PC-9 (cell line): ENCODE measurements around the gene ADARB2. TPM values are rescaled to one million over a fixed set of nuclear protein-coding genes. Genes with fewer than 3 reads are reported as not detected.

ENCODE experiments used
- BruUV-seq: library from RNA; stranded (reverse); fragments of 400-500 nt; replicated peaks from 2 replicates; lab custom pipeline; 2021; lab: Mats Ljungman, UMichigan
- CTCF ChIA-PET: fragments of 300-600 bp; sonication (Branson Sonifier 250); formaldehyde crosslinking; loops from one replicate; lab custom pipeline; 2022; ENCODE audit warnings: antibody characterized with exemption; lab: Charles Lee
- POLR2A ChIA-PET: fragments of 300-600 bp; sonication (Branson Sonifier 250); formaldehyde crosslinking; loops from one replicate; lab custom pipeline; 2022; ENCODE audit warnings: antibody characterized with exemption; ENCODE audit not compliant: unreplicated experiment; lab: Charles Lee
- DNase-seq, 2 experiments: peaks; one replicate each; pipeline versions ENCODE4 v3.0.0 to v3.0.0-alpha.2; 2015 to 2022; ENCODE audit warnings: mixed read lengths in 1 of 2
- H2AFZ ChIP-seq: fragments of 200-600 bp; sonication (generic); 2 replicates; pipeline ENCODE4 v1.8.1; 2017; ENCODE audit warnings: antibody characterized with exemption
- H3F3A ChIP-seq: fragments of 200-600 bp; sonication (generic); 2 replicates; pipeline ENCODE4 v1.8.1; 2017; ENCODE audit warnings: antibody characterized with exemption, mild to moderate bottlenecking, low read depth; ENCODE audit not compliant: insufficient read depth
- H3K27ac ChIP-seq: fragments of 200-600 bp; sonication (generic); 2 replicates; pipeline ENCODE4 v1.6.1; 2016; ENCODE audit warnings: mixed run types
- H3K27me3 ChIP-seq: fragments of 200-600 bp; sonication (generic); 2 replicates; pipeline ENCODE4 v1.6.1; 2016; ENCODE audit warnings: low read depth, mixed run types; ENCODE audit not compliant: insufficient read depth
- H3K36me3 ChIP-seq: fragments of 200-600 bp; sonication (generic); 2 replicates; pipeline ENCODE4 v1.6.1; 2016; ENCODE audit warnings: low read depth, mixed run types
- H3K4me1 ChIP-seq: fragments of 200-600 bp; sonication (generic); replicated peaks from 2 replicates; pipeline ENCODE4 v1.6.1; 2016; ENCODE audit warnings: mixed run types; ENCODE audit not compliant: insufficient read depth
- H3K4me2 ChIP-seq: fragments of 200-600 bp; sonication (generic); 2 replicates; pipeline ENCODE4 v1.6.1; 2017; ENCODE audit warnings: mixed run types
- H3K4me3 ChIP-seq: fragments of 200-600 bp; sonication (generic); 2 replicates; pipeline ENCODE4 v1.6.1; 2016; ENCODE audit warnings: mixed run types
- H3K79me2 ChIP-seq: fragments of 200-600 bp; sonication (generic); 2 replicates; pipeline ENCODE4 v1.6.1; 2017; ENCODE audit warnings: low read depth, mixed run types
- H3K9me2 ChIP-seq: fragments of 200-600 bp; sonication (generic); 2 replicates; pipeline ENCODE4 v1.8.1; 2017; ENCODE audit warnings: mild to moderate bottlenecking; ENCODE audit not compliant: insufficient read depth
- H3K9me3 ChIP-seq: fragments of 200-600 bp; sonication (generic); 2 replicates; pipeline ENCODE4 v1.8.1; 2016; ENCODE audit warnings: low read depth; ENCODE audit not compliant: insufficient read depth
- H4K20me1 ChIP-seq: fragments of 200-600 bp; sonication (generic); 2 replicates; pipeline ENCODE4 v1.8.1; 2017; ENCODE audit not compliant: insufficient read depth
- EZH2 ChIP-seq: fragments of 200-600 bp; sonication (generic); IDR thresholded peaks from 2 replicates; pipeline ENCODE4 v1.8.0; 2017; ENCODE audit warnings: antibody characterized with exemption, low read depth
- intact Hi-C: fragments of 100-400 bp; cut with micrococcal nuclease; formaldehyde crosslinking; loops from one replicate; pipeline ENCODE4 v1.10.0; 2022; ENCODE audit not compliant: unreplicated experiment
- total RNA-seq: library from RNA; stranded (reverse); gene quantifications from 2 replicates; pipeline ENCODE4 v1.2.3, GENCODE V29; 2021
- TF ChIP-seq, protein P1 (sequence below): fragments of 200-600 bp; sonication (generic); conservative IDR thresholded peaks from 2 replicates; pipeline ENCODE4 v1.6.1; 2017; ENCODE audit warnings: mixed run types, antibody characterized with exemption, mild to moderate bottlenecking, moderate library complexity

The ADARB2 gene
- total RNA-seq, 1 experiment from 2014 or later: not detected

DNA sequence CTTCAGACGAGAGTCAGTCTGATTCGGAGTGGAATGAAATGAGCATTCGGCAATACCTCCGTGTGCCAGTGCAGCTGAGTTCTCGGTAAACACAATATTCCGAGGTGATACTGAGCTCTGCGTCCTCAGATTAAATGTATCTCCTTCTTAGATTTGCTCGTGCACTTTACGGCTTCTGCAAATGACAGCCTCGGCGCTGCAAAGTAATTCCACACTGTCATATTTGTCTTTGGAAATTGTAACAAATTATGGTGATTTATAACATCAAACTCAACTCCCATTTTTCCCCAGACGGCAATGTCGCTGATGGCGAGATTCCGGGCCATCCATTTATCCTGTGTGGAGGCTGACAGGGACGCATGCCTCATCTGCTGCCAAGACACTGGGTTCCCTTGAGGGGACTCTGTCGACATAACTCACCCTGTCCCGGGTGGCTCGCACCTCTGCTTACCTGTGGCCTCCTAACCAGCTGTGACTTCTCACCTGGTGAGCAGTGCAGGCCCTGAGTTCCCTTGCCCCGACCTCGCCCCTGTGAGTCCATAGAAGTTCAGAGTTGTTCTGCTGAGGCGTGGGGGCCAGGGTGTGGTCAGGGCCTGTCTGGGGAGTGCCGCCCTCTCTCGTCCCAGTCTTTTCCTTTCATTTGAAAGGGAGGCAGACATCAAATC is 201.9 kb downstream of the ADARB2 start:
- no peaks in the 10 kb centered on the region for H3K79me2 ChIP-seq
- TF ChIP-seq, protein P1, sequence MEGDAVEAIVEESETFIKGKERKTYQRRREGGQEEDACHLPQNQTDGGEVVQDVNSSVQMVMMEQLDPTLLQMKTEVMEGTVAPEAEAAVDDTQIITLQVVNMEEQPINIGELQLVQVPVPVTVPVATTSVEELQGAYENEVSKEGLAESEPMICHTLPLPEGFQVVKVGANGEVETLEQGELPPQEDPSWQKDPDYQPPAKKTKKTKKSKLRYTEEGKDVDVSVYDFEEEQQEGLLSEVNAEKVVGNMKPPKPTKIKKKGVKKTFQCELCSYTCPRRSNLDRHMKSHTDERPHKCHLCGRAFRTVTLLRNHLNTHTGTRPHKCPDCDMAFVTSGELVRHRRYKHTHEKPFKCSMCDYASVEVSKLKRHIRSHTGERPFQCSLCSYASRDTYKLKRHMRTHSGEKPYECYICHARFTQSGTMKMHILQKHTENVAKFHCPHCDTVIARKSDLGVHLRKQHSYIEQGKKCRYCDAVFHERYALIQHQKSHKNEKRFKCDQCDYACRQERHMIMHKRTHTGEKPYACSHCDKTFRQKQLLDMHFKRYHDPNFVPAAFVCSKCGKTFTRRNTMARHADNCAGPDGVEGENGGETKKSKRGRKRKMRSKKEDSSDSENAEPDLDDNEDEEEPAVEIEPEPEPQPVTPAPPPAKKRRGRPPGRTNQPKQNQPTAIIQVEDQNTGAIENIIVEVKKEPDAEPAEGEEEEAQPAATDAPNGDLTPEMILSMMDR: no peak
- no peak for TF ChIP-seq EZH2
- no peaks in the 10 kb centered on the region for H3K36me3 ChIP-seq
- ChIA-PET CTCF (no interaction called here), POLR2A (no interaction called here)
- no peaks in the 10 kb centered on the region for H3K9me3 ChIP-seq
- DNase-seq: no peak
- intact Hi-C loops: no loop called here
- H3K4me3 ChIP-seq: no peak overlapping the region
- peaks cover 74% of the 10 kb centered on the region for H3K27me3 ChIP-seq
- BruUV-seq: no TSS peak
- H4K20me1 ChIP-seq: no peaks in the 10 kb centered on the region
- H3K27ac ChIP-seq: no peak overlapping the region
- no peak overlapping the region for H2AFZ ChIP-seq
- no peaks in the 10 kb centered on the region for H3K9me2 ChIP-seq
- H3F3A ChIP-seq: no peaks in the 10 kb centered on the region
- H3K4me1 ChIP-seq: no peaks in the 10 kb centered on the region
- H3K4me2 ChIP-seq: no peak overlapping the region

DNA sequence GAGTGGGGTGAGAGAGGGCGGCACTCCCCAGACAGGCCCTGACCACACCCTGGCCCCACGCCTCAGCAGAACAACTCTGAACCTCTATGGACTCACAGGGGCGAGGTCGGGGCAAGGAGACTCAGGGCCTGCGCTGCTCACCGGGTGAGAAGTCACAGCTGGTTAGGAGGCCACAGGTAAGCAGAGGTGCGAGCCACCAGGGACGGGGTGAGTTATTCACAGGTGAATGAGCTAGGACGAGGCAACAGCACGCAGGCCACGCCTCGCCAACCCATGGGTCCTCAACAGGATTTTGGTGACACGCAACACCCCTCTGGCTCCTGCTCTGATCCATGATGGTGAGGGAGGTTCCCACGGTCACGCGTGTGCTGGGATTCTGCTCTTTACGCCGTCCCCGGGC is 202.5 kb downstream of the ADARB2 start:
- POLR2A ChIA-PET: no interaction called here
- H4K20me1 ChIP-seq: no peaks in the 10 kb centered on the region
- no peaks in the 10 kb centered on the region for H3K79me2 ChIP-seq
- no peak for DNase-seq
- CTCF ChIA-PET: no interaction called here
- no peaks in the 10 kb centered on the region for H3F3A ChIP-seq
- no peaks in the 10 kb centered on the region for H3K9me3 ChIP-seq
- TF ChIP-seq, protein P1: no peak
- no peak for TF ChIP-seq EZH2
- no peaks in the 10 kb centered on the region for H3K9me2 ChIP-seq
- H3K4me1 ChIP-seq: no peaks in the 10 kb centered on the region
- intact Hi-C loops: no loop called here
- no TSS peak for BruUV-seq
- no peaks in the 10 kb centered on the region for H3K36me3 ChIP-seq
- H3K4me2 ChIP-seq: no peak overlapping the region
- H3K27ac ChIP-seq: no peak overlapping the region
- H3K4me3 ChIP-seq: no peak overlapping the region
- H3K27me3 ChIP-seq: peaks cover 72% of the 10 kb centered on the region
- H2AFZ ChIP-seq: no peak overlapping the region

DNA sequence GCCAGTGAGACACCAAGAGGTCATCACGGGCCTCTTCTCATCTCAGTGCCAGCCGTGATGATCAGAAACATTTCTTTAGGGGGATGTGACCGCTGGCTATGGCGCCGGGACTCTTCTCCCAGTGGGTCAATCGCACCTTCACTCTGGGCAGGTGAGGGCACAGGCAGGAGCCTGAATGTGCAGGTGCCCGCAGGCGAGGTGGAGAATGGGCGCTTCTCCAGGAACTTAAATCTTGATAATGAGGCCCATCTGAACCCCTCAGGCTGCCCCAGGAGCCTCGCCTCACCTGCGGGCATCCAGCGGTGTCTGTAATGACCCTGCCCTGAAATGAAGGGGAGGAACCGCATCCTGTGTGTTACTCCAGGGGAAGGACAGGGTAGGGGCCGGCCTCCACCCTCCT is 204.7 kb downstream of the ADARB2 start:
- Histone ChIP-seq H3K27ac (no peak overlapping the region), H3K4me2 (no peak overlapping the region), H3K36me3 (no peaks in the 10 kb centered on the region), H3K4me1 (no peaks in the 10 kb centered on the region), H2AFZ (no peak overlapping the region), H4K20me1 (no peaks in the 10 kb centered on the region), H3K79me2 (no peaks in the 10 kb centered on the region), H3F3A (no peaks in the 10 kb centered on the region), H3K4me3 (no peak overlapping the region), H3K9me2 (no peaks in the 10 kb centered on the region), H3K27me3 (peaks cover 64% of the 10 kb centered on the region; the same call in 1 of the 2 replicates), H3K9me3 (no peaks in the 10 kb centered on the region)
- ChIA-PET CTCF (no interaction called here), POLR2A (no interaction called here)
- TF ChIP-seq, protein P1: no peak
- TF ChIP-seq EZH2: no peak
- intact Hi-C loops: no loop called here
- BruUV-seq: no TSS peak
- no peak for DNase-seq
